Femur (tissue), 1 donor: ENCODE measurements around the gene SLC20A1.
"Not testable (repeated sequence)": the region's sequence is repeated elsewhere in the genome, so short reads cannot be mapped to it uniquely, and the experiment has no call there.

Source experiments
- DNase-seq: peaks from one replicate; pipeline ENCODE4 v3.0.0-alpha.2; 2017

The SLC20A1 gene

GRCh38 chr2:112646791-112647689 is 1.3 kb downstream of the SLC20A1 start:
- peak; percentile 35 for DNase-seq

- DNase-seq, result no peak
Measured at GRCh38 chr2:112648081-112648480, 2.3 kb downstream of the SLC20A1 start.

GRCh38 chr2:112656679-112657078 is 10.9 kb downstream of the SLC20A1 start:
- no peak for DNase-seq

- DNase-seq, result no peak
Measured at GRCh38 chr2:112658301-112658700, 12.6 kb downstream of the SLC20A1 start.

GRCh38 chr2:112658839-112659667 is 13.3 kb downstream of the SLC20A1 start:
- DNase-seq, result no peak

- DNase-seq, result no peak
Measured at GRCh38 chr2:112660138-112660537, 14.4 kb downstream of the SLC20A1 start.

GRCh38 chr2:112661656-112662305 is 16.0 kb downstream of the SLC20A1 start:
- DNase-seq, result no peak

GRCh38 chr2:112662704-112663103 is 17.0 kb downstream of the SLC20A1 start:
- no peak for DNase-seq

GRCh38 chr2:112664689-112665088 is 18.9 kb downstream of the SLC20A1 start:
- no peak for DNase-seq

- no peak for DNase-seq
Measured at GRCh38 chr2:112665113-112665780, 19.5 kb downstream of the SLC20A1 start.

- DNase-seq, result no peak
Measured at GRCh38 chr2:112666761-112667122, 21.0 kb downstream of the SLC20A1 start.

GRCh38 chr2:112667540-112667939 is 21.8 kb downstream of the SLC20A1 start:
- not testable (repeated sequence) for DNase-seq

- DNase-seq, result no peak
Measured at GRCh38 chr2:112669667-112670066, 23.9 kb downstream of the SLC20A1 start.

GRCh38 chr2:112670252-112671022 is 24.7 kb downstream of the SLC20A1 start:
- DNase-seq, result no peak

GRCh38 chr2:112671801-112672200 is 26.1 kb downstream of the SLC20A1 start:
- DNase-seq, result no peak

GRCh38 chr2:112673008-112673407 is 27.3 kb downstream of the SLC20A1 start:
- DNase-seq, result no peak

- peak; percentile 70 for DNase-seq
Measured at GRCh38 chr2:112674229-112674628, 28.5 kb downstream of the SLC20A1 start.

GRCh38 chr2:112679484-112679883 is 33.7 kb downstream of the SLC20A1 start:
- DNase-seq, result peak; percentile 49

GRCh38 chr2:112680666-112681101 is 34.9 kb downstream of the SLC20A1 start:
- DNase-seq, result no peak

GRCh38 chr2:112682101-112682500 is 36.4 kb downstream of the SLC20A1 start:
- no peak for DNase-seq

GRCh38 chr2:112683550-112684414 is 38.0 kb downstream of the SLC20A1 start:
- no peak for DNase-seq
